Dendritic cell treated with granulocyte-macrophage colony-stimulating factor and Interleukin-4, amounts not matched to agents 40 ng/mL and 50 ng/mL, for 4 days (primary cell): ENCODE results near the gene PRR36.

ENCODE experiments used
- H3K27ac Mint-ChIP-seq: one replicate; pipeline ENCODE4 v1.8.0; 2022; ENCODE audit warnings: mild to moderate bottlenecking, mixed read lengths
- H3K27me3 Mint-ChIP-seq: one replicate; pipeline ENCODE4 v1.8.0; 2022; ENCODE audit warnings: mild to moderate bottlenecking, mixed read lengths
- H3K36me3 Mint-ChIP-seq: one replicate; pipeline ENCODE4 v1.8.0; 2022; ENCODE audit warnings: low read depth, mixed read lengths
- H3K4me1 Mint-ChIP-seq: one replicate; pipeline ENCODE4 v1.8.0; 2022; ENCODE audit warnings: low read depth, mixed read lengths
- H3K4me3 Mint-ChIP-seq: one replicate; pipeline ENCODE4 v1.8.0; 2022; ENCODE audit warnings: mild to moderate bottlenecking, moderate library complexity, mixed read lengths
- H3K9me3 Mint-ChIP-seq: one replicate; pipeline ENCODE4 v1.8.0; 2022; ENCODE audit warnings: mixed read lengths
- intact Hi-C: fragments of 100-400 bp; cut with micrococcal nuclease; formaldehyde crosslinking; loops from one replicate; pipeline ENCODE4 v1.15.0; 2022

PRR36 gene

GRCh38 chr19:7877249-7877836 lies 3.2 kb upstream of the PRR36 start:
- intact Hi-C loops, result no loop called here
- Mint-ChIP-seq H3K9me3 (no peaks in the 10 kb centered on the region), H3K27me3 (peaks cover 54% of the 10 kb centered on the region), H3K4me3 (no peak overlapping the region), H3K4me1 (peaks cover 15% of the 10 kb centered on the region), H3K27ac (no peak overlapping the region), H3K36me3 (no peaks in the 10 kb centered on the region)

DNA sequence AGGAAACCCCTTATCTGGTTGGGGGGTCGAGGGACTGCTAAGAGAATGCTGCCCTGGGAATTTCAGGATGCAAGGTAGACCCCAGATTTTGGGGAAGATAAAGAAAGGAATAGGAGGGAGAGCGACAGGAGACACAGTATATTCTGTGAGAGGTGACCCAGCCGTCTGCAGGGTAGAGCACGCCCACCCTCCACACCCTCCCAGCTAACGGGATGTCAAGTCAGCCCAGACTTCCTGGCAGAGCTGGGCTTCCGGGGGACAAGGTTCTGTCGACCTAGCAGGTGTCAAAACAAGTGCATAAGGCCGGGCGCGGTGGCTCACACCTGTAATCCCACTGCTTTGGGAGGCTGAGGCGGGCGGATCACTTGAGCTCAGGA lies 695 bp upstream of the PRR36 start:
- intact Hi-C loops, result no loop called here
- H3K4me3 Mint-ChIP-seq, result no peak overlapping the region

DNA sequence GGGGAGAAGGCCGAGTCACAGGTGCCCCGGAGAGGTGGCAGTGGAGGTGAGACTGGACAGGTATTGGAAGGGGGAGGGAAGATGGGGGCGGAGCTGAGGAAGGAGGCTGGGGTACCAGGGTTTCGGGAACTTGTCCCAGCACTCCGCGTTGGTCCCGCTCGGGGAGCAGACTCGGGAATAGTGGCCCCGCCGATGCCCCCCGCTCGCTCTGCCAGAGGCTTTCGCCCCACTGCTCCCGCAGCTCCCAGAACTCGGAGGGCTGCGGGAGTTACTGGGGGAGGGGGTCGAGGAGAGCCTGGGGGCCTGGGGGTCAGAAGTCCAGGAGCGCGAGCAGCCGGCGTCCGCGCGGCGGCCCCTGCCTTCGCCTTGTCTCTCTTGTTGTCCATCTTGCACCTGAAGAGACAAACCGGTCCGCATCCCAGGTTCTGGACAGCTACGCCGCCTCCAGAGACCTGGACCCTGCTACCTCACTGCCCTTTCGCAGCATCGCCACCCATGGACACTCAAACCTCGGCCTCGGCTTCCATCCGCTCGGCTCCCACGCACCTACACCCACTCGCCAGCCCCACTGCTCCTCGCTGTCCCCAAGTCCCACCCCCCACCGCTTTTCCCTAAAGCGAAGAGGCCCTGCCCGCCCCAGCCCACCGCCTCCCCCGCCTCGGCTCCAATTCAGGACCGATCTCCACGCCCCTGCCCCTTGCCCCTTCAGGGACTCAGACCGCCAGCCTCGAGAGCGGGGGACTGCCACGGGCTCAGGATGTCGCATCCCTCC lies 700 bp downstream of the PRR36 start:
- H3K27me3 Mint-ChIP-seq, result peaks cover 65% of the 10 kb centered on the region
- peaks cover 45% of the 10 kb centered on the region for H3K4me1 Mint-ChIP-seq
- H3K9me3 Mint-ChIP-seq, result no peaks in the 10 kb centered on the region
- no peaks in the 10 kb centered on the region for H3K36me3 Mint-ChIP-seq
- intact Hi-C loops, result no loop called here
- H3K27ac Mint-ChIP-seq, result no peak overlapping the region
- H3K4me3 Mint-ChIP-seq, result peak overlapping the region; percentile 9

More for the DNA sequence above, 695 bp upstream of the PRR36 start:
- H3K4me1 Mint-ChIP-seq, result peaks cover 37% of the 10 kb centered on the region
- H3K36me3 Mint-ChIP-seq, result no peaks in the 10 kb centered on the region
- no peaks in the 10 kb centered on the region for H3K9me3 Mint-ChIP-seq
- H3K27ac Mint-ChIP-seq, result no peak overlapping the region
- H3K27me3 Mint-ChIP-seq, result peaks cover 59% of the 10 kb centered on the region

DNA sequence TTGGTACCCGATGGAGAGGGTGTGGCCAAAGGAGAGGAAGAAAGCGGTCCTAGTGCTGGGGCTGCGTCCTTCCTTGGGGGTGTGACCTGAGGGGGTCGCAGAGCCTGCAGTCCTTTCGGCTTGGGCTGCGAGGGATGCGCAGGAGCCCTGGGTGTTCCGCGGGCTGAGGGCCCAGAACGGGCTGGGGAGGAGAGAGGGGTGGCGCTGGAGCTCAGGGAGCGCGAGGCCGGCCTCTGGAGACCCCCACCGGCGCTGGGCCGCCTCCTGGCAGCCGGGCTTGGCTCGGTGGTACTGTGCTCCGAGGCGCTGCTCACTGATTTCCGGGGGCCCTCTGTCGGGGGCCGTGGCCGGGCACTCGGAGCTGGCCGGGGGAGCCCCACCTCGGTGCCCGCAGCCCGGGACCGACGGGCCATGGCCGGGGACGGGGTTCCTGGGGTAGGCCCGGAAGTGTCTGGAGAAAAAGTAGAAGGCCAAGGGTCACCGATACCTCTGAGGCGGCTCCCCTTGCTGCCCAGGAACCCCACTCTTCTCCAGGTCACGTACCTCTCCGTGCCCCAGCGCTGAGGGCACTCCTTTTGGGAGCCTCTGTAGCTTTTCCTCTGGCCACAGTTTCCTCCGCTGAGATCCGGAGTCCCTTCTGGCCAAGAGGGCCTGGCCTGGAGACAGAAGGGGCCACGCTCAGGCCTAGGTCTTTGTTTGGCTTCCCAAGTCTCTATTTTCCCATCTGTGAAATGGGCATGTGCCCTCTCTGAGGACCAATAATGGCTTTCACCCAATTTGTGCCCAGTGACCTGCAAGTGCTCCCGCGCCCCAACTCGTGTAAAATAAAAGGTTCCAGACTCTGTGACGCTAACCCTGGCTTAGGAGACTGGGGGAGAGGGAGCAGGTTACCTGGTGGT lies 1.6 kb downstream of the PRR36 start:
- Mint-ChIP-seq H3K4me3 (peak overlapping the region; percentile 61), H3K4me1 (peaks cover 48% of the 10 kb centered on the region), H3K36me3 (no peaks in the 10 kb centered on the region), H3K27me3 (peaks cover 74% of the 10 kb centered on the region), H3K9me3 (no peaks in the 10 kb centered on the region), H3K27ac (peak overlapping the region; percentile 78)
- intact Hi-C loops, result no loop called here

DNA sequence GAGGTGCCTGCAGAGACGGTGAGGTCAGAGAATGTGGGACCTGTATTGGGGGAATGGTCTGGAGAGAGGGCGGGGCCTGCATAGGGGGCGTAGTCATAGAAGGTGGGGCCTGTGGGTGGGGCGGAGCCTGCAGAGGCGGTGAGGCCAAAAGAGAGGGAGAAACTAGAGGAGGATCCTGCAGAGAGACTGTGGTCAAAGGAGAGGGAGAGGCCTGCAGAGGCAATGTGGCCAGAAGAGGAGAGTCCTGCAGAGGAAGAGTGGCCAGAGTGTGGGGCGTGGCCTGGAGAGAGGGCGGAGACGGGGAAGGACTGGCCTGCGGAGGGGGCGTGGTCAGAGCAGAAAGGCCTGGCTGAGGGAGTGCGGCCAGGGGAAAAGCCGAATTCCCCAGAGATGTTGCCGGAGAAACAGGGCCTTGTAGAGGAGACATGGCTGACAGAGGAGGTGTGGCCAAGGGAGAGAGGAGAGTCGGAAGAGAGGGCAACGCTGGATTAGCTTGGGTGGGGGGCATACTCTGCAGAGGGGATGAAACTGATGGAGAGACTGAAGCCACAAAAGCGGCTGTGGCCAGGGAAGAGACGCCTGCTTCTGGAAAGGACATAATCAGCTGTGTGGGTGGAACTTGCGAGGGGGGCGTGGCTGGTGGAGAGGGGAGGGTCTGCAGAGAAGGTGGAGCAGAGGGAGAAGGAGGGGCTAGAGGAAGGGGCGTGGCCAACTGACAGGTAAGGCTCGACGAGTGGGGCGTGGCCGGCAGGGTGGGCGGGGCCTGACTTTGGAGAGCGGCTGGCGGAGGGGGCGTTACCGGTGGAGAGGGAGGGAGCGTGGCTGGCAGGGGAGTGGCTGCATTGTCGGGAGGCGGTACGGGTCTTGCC lies 2.5 kb downstream of the PRR36 start:
- Mint-ChIP-seq H3K27ac (peak overlapping the region; percentile 78), H3K27me3 (peaks cover 75% of the 10 kb centered on the region), H3K9me3 (no peaks in the 10 kb centered on the region), H3K36me3 (no peaks in the 10 kb centered on the region), H3K4me3 (peak overlapping the region; percentile 61), H3K4me1 (peaks cover 48% of the 10 kb centered on the region)
- intact Hi-C loops, result no loop called here

DNA sequence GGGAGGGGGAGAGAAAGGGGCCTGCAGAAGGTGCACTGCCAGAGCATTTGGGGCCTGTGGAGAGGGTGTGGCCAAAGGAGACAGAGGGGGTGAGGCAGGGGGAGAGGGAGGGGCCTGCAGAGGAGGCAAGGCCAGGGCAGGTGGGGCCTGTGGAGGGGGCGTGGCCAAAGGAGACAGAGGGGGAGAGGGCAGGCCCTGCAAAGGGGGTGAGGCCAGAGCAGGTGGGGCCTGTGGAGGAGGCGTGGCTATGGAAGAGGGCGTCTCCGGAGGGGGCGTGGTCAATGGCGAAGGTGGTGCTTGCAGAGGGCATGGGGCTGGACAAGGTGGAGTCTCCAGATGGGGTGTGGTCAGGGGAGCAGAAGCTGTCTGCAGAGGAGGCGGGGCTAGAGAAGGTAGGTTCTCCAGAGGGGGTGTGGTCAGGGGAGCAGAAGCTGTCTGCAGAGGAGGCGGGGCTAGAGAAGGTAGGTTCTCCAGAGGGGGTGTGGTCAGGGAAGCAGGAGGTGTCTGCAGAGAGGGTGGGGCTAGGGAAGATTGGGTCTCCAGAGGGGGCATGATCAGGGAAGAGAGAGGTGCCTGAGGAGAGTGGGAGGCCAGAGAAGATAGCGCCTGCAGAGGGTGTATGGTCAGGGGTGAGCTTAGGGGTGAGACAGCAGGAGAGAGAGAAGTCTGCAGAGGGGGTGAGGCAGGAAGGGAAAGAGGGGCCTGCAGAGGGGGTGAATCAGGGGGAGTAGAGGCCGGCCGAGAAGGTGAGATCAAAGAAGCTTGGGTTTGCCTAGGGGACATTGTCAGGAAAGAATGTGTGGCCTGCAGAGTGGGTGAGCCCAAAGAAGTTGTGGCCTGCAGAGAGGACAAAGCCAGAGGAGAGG lies 3.4 kb downstream of the PRR36 start:
- H3K9me3 Mint-ChIP-seq, result no peaks in the 10 kb centered on the region
- H3K4me1 Mint-ChIP-seq, result peaks cover 48% of the 10 kb centered on the region
- H3K36me3 Mint-ChIP-seq, result no peaks in the 10 kb centered on the region
- H3K27ac Mint-ChIP-seq, result peak overlapping the region; percentile 78
- intact Hi-C loops, result no loop called here
- peaks cover 75% of the 10 kb centered on the region for H3K27me3 Mint-ChIP-seq
- H3K4me3 Mint-ChIP-seq, result peak overlapping the region; percentile 61

DNA sequence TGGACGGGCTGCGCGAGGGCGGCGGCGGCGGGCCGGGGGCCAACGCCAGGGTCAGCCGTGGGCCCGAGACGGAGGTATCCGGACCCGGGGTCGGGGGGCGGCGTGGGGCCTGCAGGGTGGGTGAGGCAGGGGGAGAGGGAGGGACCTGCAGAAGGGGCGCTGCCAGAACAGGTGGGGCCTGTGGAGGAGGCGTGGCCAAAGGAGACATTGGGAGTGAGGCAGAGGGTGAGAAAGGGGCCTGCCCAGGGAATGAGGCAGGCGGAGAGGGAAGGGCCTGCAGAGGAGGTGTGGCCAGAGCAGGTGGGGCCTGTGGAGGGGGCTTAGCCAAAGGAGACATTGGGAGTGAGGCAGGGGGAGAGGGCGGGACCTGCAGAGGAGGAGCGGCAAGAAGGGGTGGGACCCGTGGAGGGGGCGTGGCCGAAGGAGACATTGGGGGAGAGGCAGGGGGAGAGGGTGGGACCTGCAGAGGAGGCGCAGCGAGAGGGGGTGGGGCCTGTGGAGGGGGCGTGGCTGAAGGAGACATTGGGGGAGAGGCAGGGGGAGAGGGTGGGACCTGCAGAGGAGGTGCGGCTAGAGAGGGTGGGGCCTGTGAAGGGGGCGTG lies 4.2 kb downstream of the PRR36 start:
- H3K36me3 Mint-ChIP-seq, result no peaks in the 10 kb centered on the region
- H3K27ac Mint-ChIP-seq, result no peak overlapping the region
- H3K4me1 Mint-ChIP-seq, result peaks cover 56% of the 10 kb centered on the region
- H3K27me3 Mint-ChIP-seq, result peaks cover 75% of the 10 kb centered on the region
- H3K4me3 Mint-ChIP-seq, result peak overlapping the region; percentile 53
- intact Hi-C loops, result no loop called here
- no peaks in the 10 kb centered on the region for H3K9me3 Mint-ChIP-seq

DNA sequence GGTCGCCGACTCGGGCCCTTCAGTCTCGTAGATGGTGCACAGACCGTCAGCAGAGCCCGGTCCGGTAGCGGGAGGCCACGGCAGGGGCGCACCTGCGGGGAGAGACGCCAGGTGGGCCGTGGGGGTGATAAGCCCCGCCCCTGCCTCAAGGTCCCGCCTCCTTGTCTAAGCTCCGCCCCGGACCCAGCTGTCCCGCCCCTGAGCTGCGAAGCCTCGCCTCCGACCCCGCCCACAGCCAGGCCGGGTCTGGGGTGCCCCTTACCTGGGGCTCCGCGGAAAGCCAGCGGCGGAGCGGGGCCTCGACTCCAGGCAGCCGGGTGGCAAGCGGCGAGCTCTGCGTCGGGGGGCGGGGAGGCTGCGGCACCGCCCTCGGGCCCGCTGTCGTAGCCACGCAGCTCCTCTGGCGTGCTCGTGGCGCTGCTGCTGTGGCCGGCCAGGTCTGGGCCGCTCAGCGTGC lies 4.7 kb downstream of the PRR36 start:
- H3K4me1 Mint-ChIP-seq, result peaks cover 58% of the 10 kb centered on the region
- H3K4me3 Mint-ChIP-seq, result peak overlapping the region; percentile 62
- no peaks in the 10 kb centered on the region for H3K9me3 Mint-ChIP-seq
- no peak overlapping the region for H3K27ac Mint-ChIP-seq
- intact Hi-C loops, result no loop called here
- H3K36me3 Mint-ChIP-seq, result no peaks in the 10 kb centered on the region
- H3K27me3 Mint-ChIP-seq, result peaks cover 75% of the 10 kb centered on the region

DNA sequence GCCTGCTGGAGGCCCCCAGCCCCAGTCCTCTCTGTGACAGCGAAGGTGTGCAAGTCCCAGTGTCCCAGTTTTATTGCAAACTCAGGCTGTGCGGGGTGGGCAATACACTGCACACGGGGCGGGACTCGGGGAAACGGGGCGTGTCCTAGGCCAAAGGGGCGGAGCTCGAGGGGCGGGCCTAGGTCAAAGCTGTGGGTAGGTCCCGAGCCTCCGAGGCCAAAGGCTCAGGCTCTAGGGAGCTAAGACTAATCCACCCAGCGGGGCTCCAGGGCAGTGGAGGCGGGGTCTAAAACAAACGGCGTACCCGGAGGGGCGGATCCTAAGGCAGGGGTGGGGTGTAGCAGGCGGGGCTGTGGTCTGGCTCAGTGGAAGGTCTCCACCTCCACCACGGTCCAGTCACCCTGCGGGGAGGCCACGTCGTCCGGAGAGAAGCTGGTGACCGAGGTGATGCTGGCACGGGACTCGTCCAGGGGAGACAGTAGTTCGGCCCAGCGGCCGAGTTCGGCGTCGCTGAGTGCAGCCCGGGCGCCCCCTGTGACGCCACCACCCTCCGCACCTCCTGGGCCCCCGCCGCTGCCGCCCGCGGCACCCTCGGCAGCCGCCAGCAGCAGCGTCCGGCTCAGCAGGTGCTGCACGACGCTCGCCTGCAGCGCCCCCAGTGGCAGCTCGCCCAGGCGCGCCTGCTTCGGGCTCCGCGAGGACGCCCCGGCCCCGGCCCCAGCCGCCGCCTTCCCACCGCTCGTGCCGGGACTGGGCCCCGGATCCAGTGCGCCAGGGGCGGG lies 5.3 kb downstream of the PRR36 start:
- H3K9me3 Mint-ChIP-seq, result no peaks in the 10 kb centered on the region
- peak overlapping the region; percentile 27 for H3K27ac Mint-ChIP-seq
- intact Hi-C loops, result no loop called here
- peaks cover 56% of the 10 kb centered on the region for H3K4me1 Mint-ChIP-seq
- H3K4me3 Mint-ChIP-seq, result peak overlapping the region; percentile 62
- no peaks in the 10 kb centered on the region for H3K36me3 Mint-ChIP-seq
- peaks cover 79% of the 10 kb centered on the region for H3K27me3 Mint-ChIP-seq

DNA sequence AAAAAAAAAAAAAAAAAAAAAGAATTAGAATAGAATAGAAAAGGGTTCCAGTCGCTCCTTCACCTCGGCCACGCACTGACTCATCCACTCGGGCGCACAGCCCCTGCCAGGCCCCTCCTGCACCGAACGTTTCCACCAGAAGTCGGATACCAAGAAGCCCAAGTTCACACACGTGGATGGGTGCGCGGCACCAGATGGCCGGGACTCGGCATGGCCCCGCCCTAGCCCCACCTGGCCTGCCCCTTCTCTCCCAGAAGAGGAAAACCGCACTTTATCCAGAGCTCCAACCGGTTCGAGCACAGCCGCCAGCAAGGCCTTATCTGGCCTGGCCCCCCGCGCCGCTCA lies 5.9 kb downstream of the PRR36 start:
- H3K9me3 Mint-ChIP-seq, result no peaks in the 10 kb centered on the region
- peak overlapping the region; percentile 60 for H3K4me3 Mint-ChIP-seq
- peaks cover 79% of the 10 kb centered on the region for H3K27me3 Mint-ChIP-seq
- intact Hi-C loops, result no loop called here
- no peaks in the 10 kb centered on the region for H3K36me3 Mint-ChIP-seq
- peaks cover 51% of the 10 kb centered on the region for H3K4me1 Mint-ChIP-seq
- peak overlapping the region; percentile 27 for H3K27ac Mint-ChIP-seq

- peaks cover 46% of the 10 kb centered on the region for H3K4me1 Mint-ChIP-seq
- peaks cover 77% of the 10 kb centered on the region for H3K27me3 Mint-ChIP-seq
- no peaks in the 10 kb centered on the region for H3K36me3 Mint-ChIP-seq
- no peak overlapping the region for H3K4me3 Mint-ChIP-seq
- no peak overlapping the region for H3K27ac Mint-ChIP-seq
- no peaks in the 10 kb centered on the region for H3K9me3 Mint-ChIP-seq
- intact Hi-C loops, result no loop called here
Measured at GRCh38 chr19:7867092-7867844, 6.9 kb downstream of the PRR36 start.
